HG03442 (cell line): ENCODE data around the gene DIRAS3.
"Not testable (repeated sequence)": the region's sequence is repeated elsewhere in the genome, so short reads cannot be mapped to it uniquely, and the experiment has no call there.

Experiments
- ATAC-seq: cut with Tn5 transposase; IDR thresholded peaks from one replicate; pipeline ENCODE4 v1.9.1; 2021; ENCODE audit warnings: mild to moderate bottlenecking, moderate library complexity; ENCODE audit not compliant: unreplicated experiment

The DIRAS3 gene

GRCh38 chr1:68049941-68050878 lies at the start of gene DIRAS3:
Gene DIRAS3, minus strand, starts transcription at chr1:68050627. Its CDS starts 3,330 bp downstream, at chr1:68047297.
- ATAC-seq, result no peak

GRCh38 chr1:68093737-68094136 lies 43.3 kb upstream of the DIRAS3 start:
- no peak for ATAC-seq

GRCh38 chr1:68087184-68087583 lies 36.8 kb upstream of the DIRAS3 start:
- no peak for ATAC-seq

GRCh38 chr1:68085752-68086151 lies 35.3 kb upstream of the DIRAS3 start:
- no peak for ATAC-seq

- ATAC-seq, result no peak
These were observed 33.3 kb upstream of the DIRAS3 start for GRCh38 chr1:68083686-68084085.

- no peak for ATAC-seq
These were observed 31.4 kb upstream of the DIRAS3 start for GRCh38 chr1:68081775-68082283.

- ATAC-seq, result no peak
These were observed 28.2 kb upstream of the DIRAS3 start for GRCh38 chr1:68078647-68079046.

GRCh38 chr1:68074472-68074871 lies 24.0 kb upstream of the DIRAS3 start:
- ATAC-seq, result no peak

GRCh38 chr1:68065766-68066165 lies 15.3 kb upstream of the DIRAS3 start:
- ATAC-seq, result no peak

- not testable (repeated sequence) for ATAC-seq
These were observed 7.6 kb upstream of the DIRAS3 start for GRCh38 chr1:68058053-68058452.

GRCh38 chr1:68057564-68057963 lies 7.1 kb upstream of the DIRAS3 start:
- no peak for ATAC-seq

- no peak for ATAC-seq
These were observed 6.6 kb upstream of the DIRAS3 start for GRCh38 chr1:68057050-68057449.

- ATAC-seq, result no peak
These were observed 1.0 kb upstream of the DIRAS3 start for GRCh38 chr1:68051475-68051874.

- ATAC-seq, result no peak
These were observed 2.8 kb downstream of the DIRAS3 start for GRCh38 chr1:68047659-68048026.

GRCh38 chr1:68046885-68047658 lies 3.4 kb downstream of the DIRAS3 start:
- ATAC-seq, result no peak

GRCh38 chr1:68046423-68046822 lies 4.0 kb downstream of the DIRAS3 start:
- no peak for ATAC-seq

- ATAC-seq, result no peak
These were observed 4.8 kb downstream of the DIRAS3 start for GRCh38 chr1:68045511-68046180.

GRCh38 chr1:68043443-68044090 lies 6.9 kb downstream of the DIRAS3 start:
- no peak for ATAC-seq

GRCh38 chr1:68036946-68037345 lies 13.5 kb downstream of the DIRAS3 start:
- no peak for ATAC-seq

GRCh38 chr1:68029444-68029843 lies 21.0 kb downstream of the DIRAS3 start:
- ATAC-seq, result no peak

GRCh38 chr1:68028566-68028965 lies 21.9 kb downstream of the DIRAS3 start:
- ATAC-seq, result no peak
